ENCODE results near the gene C7.

Gene C7

DNA sequence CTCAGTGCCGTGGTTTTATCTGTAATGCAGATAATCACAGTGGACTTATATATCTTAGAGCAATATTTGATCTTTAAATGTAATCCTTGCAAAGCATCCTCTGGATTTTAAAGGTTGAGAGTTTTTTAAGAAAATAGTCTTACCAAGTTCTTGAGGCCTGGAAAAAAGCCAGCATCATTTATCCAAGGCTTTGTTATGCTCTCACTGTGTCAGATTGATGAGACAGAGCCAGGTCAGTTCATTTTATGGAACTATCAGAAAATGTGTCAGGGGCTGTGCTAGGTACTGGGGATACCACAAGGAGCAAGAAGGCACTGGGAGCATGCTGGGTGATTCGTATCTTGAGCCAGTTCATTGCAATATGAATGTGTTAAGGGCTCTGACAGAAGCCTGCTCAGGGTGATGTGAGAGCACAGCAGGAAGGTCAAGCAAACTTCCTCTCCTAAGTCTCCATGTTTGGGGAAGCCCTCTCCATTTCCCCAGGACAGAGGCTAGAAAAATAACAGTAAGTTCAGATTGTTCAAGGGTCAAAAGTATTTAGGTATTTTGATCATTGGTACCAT lies 19.7 kb downstream of the C7 start:
- DNase-seq = no peak

DNA sequence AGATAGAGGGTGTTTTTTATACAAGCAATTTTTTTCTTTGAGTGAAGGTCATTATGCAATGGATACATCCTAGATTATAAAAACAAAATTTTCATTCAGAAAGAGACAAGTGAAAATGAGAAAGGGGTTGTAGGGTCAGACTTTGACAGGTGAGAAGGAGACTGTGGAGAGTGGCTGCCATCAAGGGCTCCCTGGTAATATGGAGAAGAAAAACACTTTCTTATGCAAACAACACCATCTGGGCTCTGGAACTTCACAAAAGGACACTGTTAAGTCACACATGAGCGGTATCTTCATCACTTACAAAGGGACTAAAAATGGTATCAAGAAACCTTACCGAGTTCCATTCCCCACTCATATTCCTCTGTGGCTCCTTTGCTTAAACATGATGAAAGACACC lies 23.5 kb downstream of the C7 start:
- no peak for DNase-seq

DNA sequence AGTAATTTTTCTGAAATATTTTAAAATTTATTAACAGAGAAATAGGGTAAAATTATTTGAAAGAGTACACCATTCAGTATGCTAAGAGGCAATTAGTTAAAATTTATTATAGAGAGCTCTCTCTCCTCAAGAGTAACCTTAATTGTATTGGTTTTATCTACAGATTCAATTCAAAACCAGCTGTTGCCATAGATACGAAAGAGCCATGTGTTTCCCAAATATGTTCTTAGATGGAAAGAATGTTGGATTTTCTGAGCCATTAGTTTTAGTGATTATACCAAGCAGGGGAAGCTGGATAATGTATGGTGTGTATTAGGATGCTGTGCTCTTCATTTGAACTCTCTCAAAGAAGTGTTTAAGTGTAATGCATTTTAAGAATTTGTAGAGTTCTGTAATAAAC lies 27.8 kb downstream of the C7 start:
- no peak for DNase-seq

DNA sequence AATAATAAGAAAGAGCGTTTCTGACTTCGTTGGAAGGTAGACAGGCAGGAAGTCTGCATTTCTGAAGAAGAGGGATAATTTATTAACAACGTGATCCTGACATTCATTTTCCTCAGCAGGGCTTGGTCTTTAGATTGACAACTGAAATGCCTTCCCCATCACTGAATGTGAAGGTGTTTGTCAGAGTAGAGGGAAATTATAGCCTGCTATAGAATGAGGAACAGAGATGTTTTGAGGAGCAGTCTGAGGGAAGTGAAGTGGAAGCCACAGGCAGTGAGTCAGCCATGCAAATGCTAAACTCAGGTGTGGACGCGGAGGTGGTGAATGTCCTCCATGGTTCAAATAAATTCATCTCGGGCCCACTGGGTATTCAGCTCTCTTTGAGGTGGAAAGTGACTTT lies 30.5 kb downstream of the C7 start:
- DNase-seq = no peak

DNA sequence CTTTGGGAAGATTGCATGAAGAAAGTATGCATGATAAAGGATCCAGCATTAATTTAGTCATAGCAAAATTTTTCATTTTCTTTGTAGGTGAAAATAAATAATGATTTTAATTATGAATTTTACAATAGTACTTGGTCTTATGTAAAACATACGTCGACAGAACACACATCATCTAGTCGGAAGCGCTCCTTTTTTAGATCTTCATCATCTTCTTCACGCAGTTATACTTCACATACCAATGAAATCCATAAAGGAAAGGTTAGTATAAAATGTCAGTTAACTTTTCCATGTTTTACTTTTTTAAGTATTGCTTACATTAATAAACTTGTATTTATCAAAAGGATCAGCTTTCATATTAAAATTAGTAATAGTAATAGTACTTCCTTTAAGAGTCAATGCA lies 35.8 kb downstream of the C7 start:
- DNase-seq = peak; percentile 61

DNA sequence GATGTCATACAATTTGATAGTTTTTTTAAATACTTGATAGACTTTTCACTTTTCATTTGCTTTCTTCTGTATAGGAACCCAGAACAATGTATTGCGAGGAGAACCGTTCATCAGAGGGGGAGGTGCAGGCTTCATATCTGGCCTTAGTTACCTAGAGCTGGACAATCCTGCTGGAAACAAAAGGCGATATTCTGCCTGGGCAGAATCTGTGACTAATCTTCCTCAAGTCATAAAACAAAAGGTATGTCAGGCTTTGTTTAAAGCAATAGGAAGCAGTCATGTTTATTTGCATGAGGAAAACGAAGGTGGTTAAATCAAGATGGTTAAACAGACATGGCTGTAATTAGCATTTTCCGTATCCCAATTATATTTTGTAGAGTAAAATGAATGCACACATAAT lies 46.0 kb downstream of the C7 start:
- DNase-seq = no peak

DNA sequence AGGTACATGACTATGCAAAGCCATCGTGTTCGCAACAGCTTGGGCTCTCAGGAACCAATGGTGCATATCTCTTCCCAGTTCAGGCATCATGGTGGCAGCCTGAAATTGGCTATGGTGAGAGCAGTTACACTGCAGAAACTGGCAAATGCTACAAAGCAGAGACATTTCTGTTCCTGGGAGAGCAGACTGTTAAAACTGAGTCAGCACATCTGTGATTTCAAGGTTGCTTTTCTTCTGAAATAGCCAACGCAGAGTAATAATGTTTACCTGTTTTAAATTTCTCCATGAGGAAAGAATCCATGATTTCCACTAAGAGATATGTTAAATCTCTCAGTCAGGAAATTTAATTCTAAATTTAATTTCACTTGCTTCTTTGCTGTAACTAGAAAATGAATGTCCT lies 47.8 kb downstream of the C7 start:
- no peak for DNase-seq

DNA sequence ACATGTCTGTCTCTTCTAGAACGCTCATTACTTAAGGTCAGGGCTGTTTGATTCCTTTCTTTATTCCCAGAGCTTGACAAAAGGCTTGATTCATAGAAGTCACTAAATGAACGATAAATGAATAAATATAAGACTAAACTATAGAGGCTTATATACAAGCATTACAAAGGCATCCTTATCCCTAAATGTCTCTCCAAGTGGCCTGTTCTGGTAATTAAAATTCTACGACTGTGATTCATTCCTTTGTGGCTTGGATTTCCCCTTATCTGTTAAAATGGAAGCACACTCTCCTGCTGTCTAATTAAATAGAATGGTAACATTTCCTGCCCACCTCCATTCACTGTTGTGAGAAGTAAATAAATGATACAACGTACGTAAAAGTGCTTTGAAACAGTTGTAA lies 49.5 kb downstream of the C7 start:
- DNase-seq = no peak

DNA sequence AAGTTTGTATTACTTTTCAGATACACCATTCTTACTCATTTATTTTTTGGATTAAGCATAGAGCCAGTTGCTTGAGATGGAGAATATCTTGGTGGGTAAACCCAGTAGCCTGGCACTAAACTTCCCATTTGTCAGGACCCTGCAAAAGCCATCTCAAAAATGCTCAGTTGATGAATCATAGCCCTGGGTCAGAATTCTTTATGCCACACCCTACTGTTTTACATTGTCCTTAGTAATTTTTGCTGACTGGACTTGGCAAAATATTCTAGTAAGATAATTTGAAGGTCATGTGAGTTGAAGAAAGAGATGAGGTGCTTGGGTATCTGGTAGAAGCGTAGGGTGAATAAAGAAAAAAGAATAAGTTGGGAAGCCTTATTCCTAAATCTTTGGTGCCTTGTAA lies 50.7 kb downstream of the C7 start:
- no peak for DNase-seq

DNA sequence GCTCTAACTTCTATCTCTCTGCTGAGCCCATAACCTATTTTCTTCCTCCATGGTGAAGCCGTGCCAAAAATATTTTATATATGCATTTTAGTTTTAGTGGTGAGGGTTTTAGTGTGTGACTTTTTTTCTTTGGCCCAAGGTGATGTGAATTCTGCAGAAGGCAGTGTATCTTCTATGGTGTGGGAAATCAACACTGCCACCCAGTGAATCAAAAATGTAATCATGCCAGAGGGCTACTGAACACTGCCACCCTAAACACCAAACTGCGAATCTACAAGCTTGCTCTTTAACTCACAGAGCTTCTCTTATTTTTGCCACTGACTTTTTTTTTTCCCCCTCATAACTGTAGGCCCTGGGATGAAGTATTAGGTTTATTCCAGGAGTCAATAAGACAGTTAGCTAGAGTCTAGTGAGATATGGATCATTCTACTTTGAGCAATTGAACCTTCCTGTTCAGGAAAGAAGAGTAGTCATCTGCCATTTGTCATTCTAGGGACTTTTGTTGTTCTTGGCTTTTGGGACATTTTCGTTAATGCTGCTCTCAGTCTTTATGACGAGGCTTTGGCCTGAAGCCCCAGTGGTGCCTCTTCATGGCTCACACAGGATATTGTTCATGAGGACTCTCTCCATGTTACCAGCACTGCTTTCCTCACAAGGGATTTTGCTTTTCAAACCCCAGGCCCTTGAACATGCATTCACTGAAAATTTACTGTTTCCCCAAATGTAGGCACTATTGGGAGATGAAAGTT lies 53.1 kb downstream of the C7 start:
- no peak for DNase-seq

DNA sequence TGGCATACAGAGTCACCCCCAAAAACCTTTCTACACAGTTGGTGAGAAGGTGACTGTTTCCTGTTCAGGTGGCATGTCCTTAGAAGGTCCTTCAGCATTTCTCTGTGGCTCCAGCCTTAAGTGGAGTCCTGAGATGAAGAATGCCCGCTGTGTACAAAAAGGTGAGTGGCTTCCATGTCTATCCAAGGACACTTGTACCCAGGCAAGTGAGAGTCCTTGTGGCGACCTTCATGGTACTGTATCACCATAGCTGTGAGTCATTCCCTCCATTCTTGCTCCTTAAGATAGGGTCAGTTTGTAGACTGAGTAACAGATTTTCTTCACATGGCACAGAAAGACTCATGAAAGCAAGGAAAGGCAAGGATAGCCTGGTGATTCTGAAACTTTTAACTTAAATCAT lies 63.1 kb downstream of the C7 start:
- DNase-seq = no peak

DNA sequence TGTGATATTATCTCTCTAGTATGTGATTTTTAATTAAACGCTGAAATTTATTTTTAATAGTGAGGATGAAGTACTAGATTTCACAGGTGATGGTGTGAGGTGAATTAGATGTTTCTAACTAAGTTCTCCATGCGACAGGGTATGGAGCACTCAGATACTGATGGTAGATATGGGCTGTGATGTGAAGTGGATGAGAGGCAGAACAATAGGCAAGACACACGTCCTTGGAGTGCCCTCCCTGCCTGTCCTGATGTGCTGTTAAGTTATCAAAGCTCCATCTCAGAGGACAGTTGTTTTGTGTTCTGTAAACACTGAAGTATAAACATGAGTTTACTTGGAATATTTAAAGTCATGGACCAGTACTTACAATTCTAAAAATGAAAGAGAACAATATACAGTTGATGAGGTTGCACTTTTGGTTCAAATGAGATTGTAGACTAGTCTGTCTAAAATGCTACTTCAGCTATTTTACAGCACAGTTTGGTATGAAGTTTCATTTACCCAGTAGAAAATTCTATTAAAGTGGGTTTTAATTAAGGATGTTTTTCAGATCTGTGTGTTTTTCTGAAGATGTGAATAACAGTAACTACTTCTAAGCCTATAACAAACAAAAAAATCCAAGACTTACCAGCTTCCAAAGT lies 64.2 kb downstream of the C7 start:
- DNase-seq = no peak

DNA sequence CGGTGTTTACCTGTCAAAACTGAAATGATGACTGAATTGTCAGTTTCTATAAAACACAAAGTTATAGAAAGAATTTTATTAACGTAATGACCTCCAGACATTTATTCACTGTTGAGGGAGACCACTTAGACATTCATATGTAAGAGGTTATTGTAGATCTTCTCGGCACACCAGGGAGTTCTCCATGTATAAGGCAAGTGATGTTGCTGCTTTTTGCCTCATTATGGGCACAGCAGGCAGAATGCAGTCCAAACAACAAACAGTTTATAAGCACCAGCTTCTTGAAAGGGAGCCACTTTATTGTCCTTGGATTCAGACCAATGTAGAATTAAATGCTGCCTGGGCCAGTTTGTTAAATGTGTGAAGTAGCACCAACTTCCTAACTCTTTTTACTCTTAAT lies 66.7 kb downstream of the C7 start:
- DNase-seq = no peak

DNA sequence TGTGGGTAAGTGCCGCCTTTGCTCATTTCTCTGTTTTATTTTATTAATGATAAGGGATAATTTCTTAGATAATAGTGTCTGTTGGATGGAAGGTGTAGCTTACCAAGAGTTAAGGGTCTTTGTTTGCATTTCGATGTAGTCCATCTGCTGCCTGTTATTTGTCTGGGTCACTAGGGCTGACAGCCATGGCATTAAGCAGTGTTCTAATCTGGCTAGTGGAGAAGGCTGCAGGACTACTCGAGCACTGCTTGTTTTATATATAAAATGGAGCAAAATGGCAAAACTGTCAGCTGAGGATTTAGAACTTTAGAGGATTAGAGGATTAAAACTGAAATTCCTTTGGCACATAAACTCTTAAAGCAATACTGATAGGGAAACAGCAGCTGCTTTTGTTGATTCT lies 67.5 kb downstream of the C7 start:
- no peak for DNase-seq

DNA sequence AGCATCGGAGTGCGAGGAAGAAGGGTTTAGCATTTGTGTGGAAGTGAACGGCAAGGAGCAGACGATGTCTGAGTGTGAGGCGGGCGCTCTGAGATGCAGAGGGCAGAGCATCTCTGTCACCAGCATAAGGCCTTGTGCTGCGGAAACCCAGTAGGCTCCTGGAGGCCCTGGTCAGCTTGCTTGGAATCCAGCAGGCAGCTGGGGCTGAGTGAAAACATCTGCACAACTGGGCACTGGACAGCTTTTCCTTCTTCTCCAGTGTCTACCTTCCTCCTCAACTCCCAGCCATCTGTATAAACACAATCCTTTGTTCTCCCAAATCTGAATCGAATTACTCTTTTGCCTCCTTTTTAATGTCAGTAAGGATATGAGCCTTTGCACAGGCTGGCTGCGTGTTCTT lies 72.1 kb downstream of the C7 start:
- no peak for DNase-seq

DNA sequence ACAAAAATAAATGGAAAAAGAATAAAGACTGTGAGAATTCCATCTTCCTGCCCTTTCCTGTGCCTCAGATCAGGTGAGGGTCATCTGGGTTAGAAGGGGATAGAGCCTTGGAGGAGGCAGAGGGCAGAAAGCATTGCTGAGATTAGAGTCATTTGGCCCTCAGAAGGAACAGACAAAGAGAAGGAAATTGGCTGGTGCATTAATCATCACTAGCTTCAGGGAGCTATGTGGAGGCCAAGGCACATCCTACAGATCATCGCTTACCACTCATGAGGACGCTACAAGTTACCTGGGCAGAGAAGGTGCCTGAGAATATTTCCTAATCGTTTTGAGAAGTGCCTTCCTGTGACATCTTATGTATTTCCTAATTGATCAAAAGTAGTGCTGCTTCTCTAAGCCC lies 74.5 kb downstream of the C7 start:
- DNase-seq = no peak

DNA sequence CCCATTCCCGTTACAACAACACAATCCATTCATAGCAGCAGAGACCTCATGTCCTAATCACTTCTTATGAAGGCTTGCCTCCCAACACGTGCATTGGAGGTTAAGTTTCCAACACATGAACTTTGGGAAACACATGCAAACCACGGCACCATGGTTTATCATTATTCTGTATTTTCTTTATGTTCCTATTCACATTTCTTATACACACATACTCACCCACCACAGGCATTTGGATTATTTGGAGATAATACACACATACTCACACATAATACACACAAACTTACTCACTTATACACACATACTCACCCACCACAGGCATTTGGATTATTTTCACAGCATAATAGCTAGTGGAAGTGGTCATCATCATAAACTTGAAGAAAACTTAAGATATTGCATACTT lies 75.6 kb downstream of the C7 start:
- DNase-seq = no peak

DNA sequence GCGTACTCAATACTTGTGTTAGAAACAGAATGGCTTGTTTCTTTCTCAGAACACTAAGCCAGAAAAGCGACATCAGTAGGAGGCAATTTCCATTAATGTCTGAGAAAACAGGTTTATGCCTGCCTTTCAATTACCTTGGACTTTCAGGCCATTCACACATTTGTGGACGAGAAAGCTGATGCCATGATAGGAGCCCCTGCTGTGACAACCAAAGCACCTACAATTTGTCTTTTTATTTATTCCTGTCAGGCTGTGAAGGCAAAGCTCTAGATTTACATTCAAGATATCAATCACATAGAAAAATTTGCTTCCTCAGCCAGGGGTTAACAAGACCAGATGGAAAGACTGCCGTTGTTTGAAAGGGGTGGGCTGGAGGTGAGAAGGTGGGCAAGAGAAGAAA lies 76.2 kb downstream of the C7 start:
- DNase-seq = no peak

DNA sequence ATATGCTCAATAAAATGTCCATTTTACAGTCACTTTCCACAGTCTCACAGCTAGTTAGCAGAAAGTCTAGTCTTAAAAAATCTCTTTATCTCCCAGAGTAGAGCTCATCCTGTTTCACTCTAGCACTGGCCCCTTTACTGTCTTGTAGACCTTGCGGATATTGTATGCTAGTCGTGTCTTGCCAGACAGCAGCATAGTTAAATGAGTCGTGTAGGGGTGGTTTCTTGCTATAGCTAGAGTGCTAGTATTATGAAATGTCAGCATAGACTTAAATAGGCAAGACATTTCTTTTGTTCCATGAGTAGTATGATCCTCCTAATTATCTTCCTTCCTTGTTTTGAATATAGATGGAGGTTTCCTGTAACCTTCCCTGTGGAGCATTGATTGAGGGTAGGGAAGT lies 77.4 kb downstream of the C7 start:
- DNase-seq = no peak

DNA sequence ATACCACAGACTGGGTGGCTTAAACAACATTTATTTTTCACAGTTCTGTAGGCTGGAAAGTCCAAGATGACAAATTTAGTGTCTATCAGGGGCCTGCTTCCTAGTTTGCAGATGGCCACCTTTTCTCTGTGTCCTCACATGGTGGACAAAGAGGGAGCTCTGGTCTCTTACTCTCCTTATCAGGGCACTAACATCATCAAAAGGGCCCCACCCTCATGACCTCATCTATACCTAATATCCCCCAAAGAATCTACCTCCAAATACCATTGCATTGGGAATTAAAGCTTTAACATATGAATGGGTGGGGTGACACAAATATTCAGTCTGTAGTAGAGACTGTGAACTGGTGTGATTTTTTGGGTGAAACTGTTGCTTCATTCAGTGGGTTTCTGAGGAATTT lies 78.1 kb downstream of the C7 start:
- DNase-seq = no peak

DNA sequence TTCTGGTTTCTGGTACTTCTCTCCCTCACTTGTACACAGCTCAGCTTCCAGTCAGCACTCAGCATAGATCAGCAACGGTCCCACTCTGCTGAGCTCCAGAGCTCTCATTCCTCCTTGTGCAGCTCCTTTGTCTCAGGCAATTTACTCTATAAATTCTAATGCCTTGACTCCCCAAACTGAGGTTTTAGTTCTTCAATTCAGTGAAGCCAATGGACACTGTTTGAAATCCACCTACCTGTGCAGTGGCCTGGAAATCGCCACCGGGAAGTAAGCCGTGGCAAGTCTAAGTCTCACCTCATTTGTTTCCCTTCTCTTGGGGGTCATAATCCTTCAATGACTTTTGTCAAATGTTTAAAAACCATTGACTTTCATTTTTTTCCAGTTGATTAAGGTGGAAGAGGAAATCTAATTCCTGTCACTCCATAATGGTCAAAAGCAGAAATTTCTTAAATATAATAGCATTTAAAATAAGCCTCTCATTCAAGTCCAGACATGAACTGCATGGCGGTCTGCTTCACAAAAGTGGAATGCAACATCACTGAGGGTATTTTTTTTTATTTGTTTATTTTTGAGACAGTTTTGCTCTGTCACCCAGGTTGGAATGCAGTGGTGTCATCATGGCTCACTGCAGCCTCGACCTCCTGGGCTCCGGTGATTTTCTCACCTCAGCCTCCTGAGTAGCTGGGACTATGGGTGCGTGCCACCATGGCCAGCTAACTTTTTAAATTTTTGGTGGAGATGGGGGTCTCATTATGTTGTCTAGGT lies 79.6 kb downstream of the C7 start:
- DNase-seq = no peak

DNA sequence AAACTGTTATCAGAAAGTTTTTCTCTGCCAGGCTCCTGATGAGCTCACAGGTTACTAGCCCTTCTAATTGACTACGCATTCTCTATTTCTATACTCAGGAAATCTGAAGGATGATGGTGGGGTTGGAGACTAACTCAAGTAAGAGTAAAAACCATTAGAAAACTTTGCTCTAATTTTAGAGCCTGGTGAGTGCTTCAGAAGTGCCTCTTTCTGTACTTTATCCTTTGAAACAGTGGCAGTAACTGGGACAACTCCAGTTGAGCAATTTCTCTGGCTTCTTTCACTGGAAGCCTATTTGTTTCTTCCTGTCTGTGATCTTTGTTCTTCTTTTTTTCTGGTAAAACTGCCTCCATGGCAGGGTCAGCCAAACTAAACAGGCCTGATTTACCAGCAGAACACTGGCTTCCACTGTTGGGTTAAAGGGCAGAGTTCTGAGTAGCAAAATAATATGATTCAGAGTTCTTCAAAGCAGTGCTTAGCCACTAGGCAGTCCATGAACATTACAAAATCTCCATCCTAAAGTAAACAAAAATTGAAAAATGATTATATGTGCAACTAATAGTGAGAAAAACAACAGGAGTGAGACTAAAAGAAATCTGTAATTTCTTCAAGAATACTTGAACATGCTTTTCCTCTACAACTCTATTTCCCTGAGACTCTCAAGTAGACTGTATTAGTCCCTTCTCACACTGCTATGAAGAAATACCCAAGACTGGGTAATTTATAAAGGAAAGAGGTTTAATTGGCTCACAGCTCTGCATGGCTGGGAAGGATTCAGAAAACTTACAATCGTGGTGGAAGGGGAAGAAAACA lies 82.1 kb downstream of the C7 start:
- DNase-seq = no peak

DNA sequence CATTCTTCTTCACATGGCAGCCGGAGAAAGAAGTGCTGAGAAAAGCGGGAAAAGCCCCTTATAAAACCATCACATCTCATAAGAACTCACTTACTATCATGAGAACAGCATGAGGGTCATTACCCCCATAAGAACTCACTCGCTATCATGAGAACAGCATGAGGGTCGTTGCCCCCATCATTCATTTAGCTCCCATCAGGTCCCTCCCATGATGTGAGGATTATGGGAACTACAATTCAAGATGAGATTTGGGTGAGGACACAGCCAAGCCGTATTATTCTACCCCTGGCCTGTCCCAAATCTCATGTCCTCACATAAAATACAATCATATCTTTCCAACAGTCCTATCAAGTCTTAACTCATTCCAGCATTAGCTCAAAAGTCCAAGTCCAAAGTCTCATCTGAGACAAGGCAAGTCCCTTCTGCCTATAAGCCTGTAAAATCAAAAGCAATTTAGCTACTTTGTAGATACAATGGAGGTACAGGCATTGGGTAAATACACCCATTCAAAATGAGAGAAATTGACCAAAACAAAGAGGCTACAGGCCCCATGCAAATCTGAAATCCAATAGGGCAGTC lies 82.8 kb downstream of the C7 start:
- DNase-seq = no peak

Data from NCI-H446 treated with DMSO at 0.1 percent for 48 hours (cell line).